ENCODE results near the gene CD14.

DNA sequence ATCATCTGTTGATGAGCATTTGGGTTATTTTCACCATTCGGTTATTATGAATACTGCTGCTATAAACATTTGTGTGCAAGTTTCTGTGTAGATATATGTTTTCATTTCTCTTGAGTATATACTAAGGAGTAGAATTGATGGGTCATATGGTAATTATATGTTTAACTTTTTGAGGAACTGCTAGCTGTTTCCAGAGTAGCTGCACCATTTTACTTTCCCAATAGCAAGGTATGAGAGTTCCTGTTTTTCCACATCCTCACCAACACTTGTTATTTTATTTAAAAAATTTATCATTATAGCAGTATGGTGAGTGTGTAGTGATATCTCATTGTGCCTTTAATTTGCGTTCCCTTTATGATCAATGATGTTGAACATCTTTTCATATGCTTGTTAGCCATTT lies 29.2 kb downstream of the CD14 start:
- no peak for TF ChIP-seq ELK1 (IDR thresholded peaks at IDR 0.05; ENCODE audit: low read depth, low read length)
- no peak for TF ChIP-seq HOXA7 (CRISPR knock-in tag; IDR thresholded peaks at IDR 0.05)
